Measurements from ENCODE around the gene PSMD11.

DNA sequence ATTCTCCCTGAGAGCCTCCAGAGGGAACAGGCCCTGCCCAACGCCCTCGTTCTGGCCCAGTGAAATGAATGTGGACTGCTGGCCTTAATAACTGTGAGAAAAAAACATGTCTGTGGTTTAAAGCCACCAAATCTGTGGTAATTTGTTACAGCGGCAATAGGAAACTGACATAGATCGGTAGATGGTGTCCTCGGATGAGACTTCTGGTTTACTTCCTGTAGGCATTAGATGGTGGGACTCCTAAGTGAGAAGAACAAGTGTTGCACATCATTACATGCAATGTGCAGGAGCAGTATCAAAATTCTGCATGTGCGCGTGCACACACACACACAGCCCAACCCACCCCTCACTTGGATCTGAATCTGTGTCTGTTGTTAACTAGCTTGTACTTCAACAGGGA, 84.5 kb downstream of the PSMD11 start:
- TF ChIP-seq ZNF274 (IDR thresholded peaks at IDR 0.05; ENCODE audit: low read depth, low read length) (no peak), YY1 (IDR thresholded peaks at IDR 0.05; ENCODE audit: insufficient read depth, insufficient read length) (no peak), SUZ12 (IDR thresholded peaks at IDR 0.05; ENCODE audit: extremely low read depth, insufficient read depth, insufficient read length) (no peak)

Data from NT2/D1 (cell line).